HepG2 (cell line): ENCODE data around the gene SLC5A5. TPM values are rescaled to one million over a fixed set of nuclear protein-coding genes. Genes with fewer than 3 reads are reported as not detected.

Source experiments
- ARID2 ChIP-seq: sonication (generic); formaldehyde crosslinking; IDR thresholded peaks from 2 replicates; pipeline ENCODE4 v1.8.1; 2022; ENCODE audit warnings: mild to moderate bottlenecking, missing genetic modification reagents, borderline replicate concordance
- ATF3 ChIP-seq: sonication (generic); formaldehyde crosslinking; IDR thresholded peaks from 2 replicates; pipeline ENCODE4 v1.4.0; 2020; ENCODE audit warnings: missing genetic modification reagents
- ATF5 ChIP-seq: sonication (generic); formaldehyde crosslinking; IDR thresholded peaks from 2 replicates; pipeline ENCODE4 v1.4.0; 2020; ENCODE audit warnings: mild to moderate bottlenecking, low read depth, missing genetic modification reagents
- GATAD2A ChIP-seq: IDR thresholded peaks from 2 replicates; pipeline ENCODE4 v1.6.1; 2016
- HBP1 ChIP-seq: IDR thresholded peaks from 2 replicates; pipeline ENCODE4 v1.6.1; 2016; ENCODE audit warnings: low read depth, control low read depth
- IRX3 ChIP-seq: sonication (generic); formaldehyde crosslinking; IDR thresholded peaks from 2 replicates; pipeline ENCODE4 v1.8.1; 2023; ENCODE audit warnings: mild to moderate bottlenecking, low read depth, missing genetic modification reagents, borderline replicate concordance
- JUNB ChIP-seq: sonication (generic); formaldehyde crosslinking; IDR thresholded peaks from 2 replicates; pipeline ENCODE4 v1.8.0; 2022; ENCODE audit warnings: missing genetic modification reagents, mild to moderate bottlenecking, borderline replicate concordance
- PHF20 ChIP-seq: sonication (generic); formaldehyde crosslinking; IDR thresholded peaks from 2 replicates; pipeline ENCODE4 v1.5.0; 2020; ENCODE audit warnings: mild to moderate bottlenecking, missing genetic modification reagents
- POGZ ChIP-seq: sonication (generic); formaldehyde crosslinking; IDR thresholded peaks from 2 replicates; pipeline ENCODE4 v1.4.0; 2020; ENCODE audit warnings: mild to moderate bottlenecking, missing genetic modification reagents
- POLR2A ChIP-seq, 2 experiments: IDR thresholded peaks; 2 replicates each; pipeline ENCODE4 v1.6.1; 2011; ENCODE audit warnings: low read depth in 2 of 2, low read length in 2 of 2, mild to moderate bottlenecking in 1 of 2, moderate library complexity in 1 of 2; ENCODE audit not compliant: insufficient read depth in 1 of 2
- REL ChIP-seq: sonication (generic); formaldehyde crosslinking; conservative IDR thresholded peaks from 2 replicates; pipeline ENCODE4 v1.8.0; 2022; ENCODE audit warnings: mild to moderate bottlenecking, missing genetic modification reagents, moderate library complexity
- TAF15 ChIP-seq: fragments of 200-400 bp; formaldehyde crosslinking; IDR thresholded peaks from one replicate; pipeline ENCODE4 v1.6.1; 2018; ENCODE audit warnings: mild to moderate bottlenecking, low read depth, low read length; ENCODE audit not compliant: poor library complexity, severe bottlenecking
- THAP11 ChIP-seq: IDR thresholded peaks from 2 replicates; pipeline ENCODE4 v1.6.1; 2016; ENCODE audit warnings: missing biosample characterization, missing genetic modification reagents
- U2AF2 ChIP-seq: fragments of 200-400 bp; formaldehyde crosslinking; IDR thresholded peaks from 2 replicates; pipeline ENCODE4 v1.6.1; 2017; ENCODE audit warnings: low read depth, mild to moderate bottlenecking, low read length
- ZC3H13 ChIP-seq: sonication (generic); formaldehyde crosslinking; IDR thresholded peaks from 2 replicates; pipeline ENCODE4 v1.8.1; 2023; ENCODE audit warnings: mild to moderate bottlenecking, missing genetic modification reagents, moderate library complexity
- ZEB1 ChIP-seq: IDR thresholded peaks from 2 replicates; pipeline ENCODE4 v1.6.1; 2012; ENCODE audit warnings: mild to moderate bottlenecking, low read depth, inconsistent platforms; ENCODE audit not compliant: insufficient replicate concordance
- ZFP36L2 ChIP-seq: sonication (generic); formaldehyde crosslinking; IDR thresholded peaks from 2 replicates; pipeline ENCODE4 v1.4.0; 2020; ENCODE audit warnings: missing genetic modification reagents
- ZMYM3 ChIP-seq: sonication (generic); formaldehyde crosslinking; IDR thresholded peaks from 2 replicates; pipeline ENCODE4 v1.5.1; 2020; ENCODE audit warnings: mild to moderate bottlenecking, missing genetic modification reagents
- ZNF354B ChIP-seq: sonication (generic); formaldehyde crosslinking; IDR thresholded peaks from 2 replicates; pipeline ENCODE4 v1.8.0; 2022; ENCODE audit warnings: mild to moderate bottlenecking, missing genetic modification reagents
- ZNF468 ChIP-seq: sonication (generic); formaldehyde crosslinking; IDR thresholded peaks from 2 replicates; pipeline ENCODE4 v1.8.0; 2022; ENCODE audit warnings: mild to moderate bottlenecking, moderate library complexity, missing genetic modification reagents
- ZNF550 ChIP-seq: sonication (generic); formaldehyde crosslinking; IDR thresholded peaks from 2 replicates; pipeline ENCODE4 v1.4.0; 2020; ENCODE audit warnings: mild to moderate bottlenecking, missing genetic modification reagents, borderline replicate concordance
- ZNF7 ChIP-seq: IDR thresholded peaks from 2 replicates; pipeline ENCODE4 v1.6.1; 2016; ENCODE audit warnings: missing biosample characterization, missing genetic modification reagents
- ZNF782 ChIP-seq: sonication (generic); formaldehyde crosslinking; IDR thresholded peaks from 2 replicates; pipeline ENCODE4 v1.4.0; 2020; ENCODE audit warnings: missing genetic modification reagents, mild to moderate bottlenecking, borderline replicate concordance
- ZNF792 ChIP-seq: IDR thresholded peaks from 2 replicates; pipeline ENCODE4 v1.6.1; 2016
- ZNF816 ChIP-seq: sonication (generic); formaldehyde crosslinking; IDR thresholded peaks from 2 replicates; pipeline ENCODE4 v1.8.0; 2022; ENCODE audit warnings: missing genetic modification reagents, mild to moderate bottlenecking, borderline replicate concordance
- ZSCAN31 ChIP-seq: sonication (generic); formaldehyde crosslinking; IDR thresholded peaks from 2 replicates; pipeline ENCODE4 v1.5.0; 2020; ENCODE audit warnings: low read depth, mild to moderate bottlenecking, missing genetic modification reagents
- polyA plus RNA-seq, 8 experiments: library from polyadenylated mRNA; depleted of rRNA in 3 of 8; stranded (reverse) in 7 of 8; unstranded in 1 of 8; fragments of >200 nt; fragmentation: Illumina TruSeq in 4 of 8; extraction: Trizol in 4 of 8; gene quantifications; 2 replicates each; pipeline versions ENCODE4 v1.2.1 to v1.2.3, GENCODE V29; 2011 to 2016; ENCODE audit warnings: low read depth in 4 of 8, missing spikeins in 1 of 8, mixed read lengths in 1 of 8; ENCODE audit not compliant: insufficient read depth in 1 of 8
- total RNA-seq, 5 experiments: library from RNA; depleted of rRNA; stranded (reverse); fragments of >200 nt; fragmentation: Illumina TruSeq; extraction: Trizol; gene quantifications; 2 replicates each; pipeline ENCODE4 v1.2.3, GENCODE V29; 2016; ENCODE audit warnings: low read depth in 1 of 5
- TF ChIP-seq, protein P1 (sequence below): sonication (generic); formaldehyde crosslinking; IDR thresholded peaks from 2 replicates; pipeline ENCODE4 v1.5.1; 2020; ENCODE audit warnings: mild to moderate bottlenecking, moderate library complexity, missing genetic modification reagents
- TF ChIP-seq, protein P2 (sequence below): sonication (generic); formaldehyde crosslinking; IDR thresholded peaks from 2 replicates; pipeline ENCODE4 v1.4.0; 2020; ENCODE audit warnings: mild to moderate bottlenecking, missing genetic modification reagents

SLC5A5 gene
- total and polyA plus RNA-seq, 2 of the 13 experiments (the other 11 are each of a cell fraction or from before 2014, with no cell fraction given), result not detected

GRCh38 chr19:17932485-17933338 is 61.0 kb downstream of the SLC5A5 start, which contains the start of gene CCDC124 (continued):
- TF ChIP-seq POLR2A (IDR thresholded peaks at IDR 0.05; ENCODE audit: insufficient read depth in 1 of 2, low read depth in 2 of 2, low read length in 2 of 2) (peak; percentile 36 to 88; a peak in 3 of 4 replicates), ZNF354B (CRISPR knock-in tag) (no peak), ZNF792 (CRISPR knock-in tag) (peak; percentile 73), ZNF782 (CRISPR knock-in tag) (no peak; the same call in 1 of the 2 replicates), ZEB1 (no peak), ATF5 (CRISPR knock-in tag) (no peak), ZNF468 (CRISPR knock-in tag) (no peak), JUNB (CRISPR knock-in tag) (no peak), POGZ (CRISPR knock-in tag) (peak; percentile 89), IRX3 (CRISPR knock-in tag) (peak; percentile 20; the same call in 1 of the 2 replicates), ZMYM3 (CRISPR knock-in tag) (no peak), THAP11 (CRISPR knock-in tag) (peak; percentile 95), ZC3H13 (CRISPR knock-in tag) (no peak), ZNF816 (CRISPR knock-in tag) (no peak), ZFP36L2 (CRISPR knock-in tag) (peak; percentile 24), ZSCAN31 (CRISPR knock-in tag) (peak; percentile 78; the same call in 1 of the 2 replicates), ZNF550 (no peak), HBP1 (no peak), ZNF7 (CRISPR knock-in tag) (no peak), ATF3 (CRISPR knock-in tag) (peak; percentile 5; the same call in 1 of the 2 replicates), U2AF2 (no peak), ARID2 (no peak), PHF20 (peak; percentile 92), GATAD2A (CRISPR knock-in tag) (peak; percentile 57; the same call in 1 of the 2 replicates), REL (CRISPR knock-in tag) (no peak), TAF15 (no peak)
- TF ChIP-seq, protein P1, sequence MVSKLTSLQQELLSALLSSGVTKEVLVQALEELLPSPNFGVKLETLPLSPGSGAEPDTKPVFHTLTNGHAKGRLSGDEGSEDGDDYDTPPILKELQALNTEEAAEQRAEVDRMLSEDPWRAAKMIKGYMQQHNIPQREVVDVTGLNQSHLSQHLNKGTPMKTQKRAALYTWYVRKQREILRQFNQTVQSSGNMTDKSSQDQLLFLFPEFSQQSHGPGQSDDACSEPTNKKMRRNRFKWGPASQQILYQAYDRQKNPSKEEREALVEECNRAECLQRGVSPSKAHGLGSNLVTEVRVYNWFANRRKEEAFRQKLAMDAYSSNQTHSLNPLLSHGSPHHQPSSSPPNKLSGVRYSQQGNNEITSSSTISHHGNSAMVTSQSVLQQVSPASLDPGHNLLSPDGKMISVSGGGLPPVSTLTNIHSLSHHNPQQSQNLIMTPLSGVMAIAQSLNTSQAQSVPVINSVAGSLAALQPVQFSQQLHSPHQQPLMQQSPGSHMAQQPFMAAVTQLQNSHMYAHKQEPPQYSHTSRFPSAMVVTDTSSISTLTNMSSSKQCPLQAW (CRISPR knock-in tag), result peak; percentile 74; the same call in 1 of the 2 replicates
- TF ChIP-seq, protein P2, sequence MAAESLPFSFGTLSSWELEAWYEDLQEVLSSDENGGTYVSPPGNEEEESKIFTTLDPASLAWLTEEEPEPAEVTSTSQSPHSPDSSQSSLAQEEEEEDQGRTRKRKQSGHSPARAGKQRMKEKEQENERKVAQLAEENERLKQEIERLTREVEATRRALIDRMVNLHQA (CRISPR knock-in tag), result no peak
